Liver (tissue), 9 donors: ENCODE data around the gene CCDC192. TPM values are rescaled to one million over a fixed set of nuclear protein-coding genes. Genes with fewer than 3 reads are reported as not detected.

Experiments used
- DNase-seq: peaks from one replicate; pipeline ENCODE4 v3.0.0-alpha.2; 2017; ENCODE audit warnings: low spot score
- H3K27ac ChIP-seq, 2 donors: one replicate each; pipeline ENCODE4 v1.7.0; 2013; ENCODE audit warnings: inconsistent platforms in 2 of 2, low read length in 2 of 2, control low read depth in 1 of 2, low read depth in 1 of 2, mild to moderate bottlenecking in 1 of 2
- H3K27me3 ChIP-seq, 4 donors: one replicate each; pipeline versions ENCODE4 v1.6.1 to v1.7.0; 2013; ENCODE audit warnings: low read length in 3 of 4, inconsistent platforms in 1 of 4, mild to moderate bottlenecking in 1 of 4, moderate library complexity in 1 of 4; ENCODE audit not compliant: control insufficient read depth in 4 of 4, insufficient read depth in 4 of 4
- H3K36me3 ChIP-seq, 4 donors: one replicate each; pipeline versions ENCODE4 v1.6.1 to v1.7.0; 2013; ENCODE audit warnings: low read length in 3 of 4, mild to moderate bottlenecking in 3 of 4, low read depth in 1 of 4, moderate library complexity in 1 of 4; ENCODE audit not compliant: control insufficient read depth in 4 of 4, insufficient read depth in 3 of 4
- H3K4me1 ChIP-seq, 4 donors: one replicate each; pipeline versions ENCODE4 v1.6.1 to v1.7.0; 2013; ENCODE audit warnings: low read length in 3 of 4, mild to moderate bottlenecking in 3 of 4, moderate library complexity in 1 of 4; ENCODE audit not compliant: control insufficient read depth in 4 of 4, insufficient read depth in 4 of 4
- H3K4me3 ChIP-seq, 3 donors: one replicate each; pipeline versions ENCODE4 v1.6.1 to v1.7.0; 2013; ENCODE audit warnings: low read length in 3 of 3, control low read depth in 1 of 3, low read depth in 1 of 3, mild to moderate bottlenecking in 1 of 3
- H3K9ac ChIP-seq, 2 donors: one replicate each; pipeline ENCODE4 v1.7.0; 2013; ENCODE audit warnings: low read length in 2 of 2, mild to moderate bottlenecking in 2 of 2, moderate library complexity in 2 of 2, control low read depth in 1 of 2, low read depth in 1 of 2
- H3K9me3 ChIP-seq, 4 donors: one replicate each; pipeline versions ENCODE4 v1.6.1 to v1.7.0; 2013; ENCODE audit warnings: low read length in 3 of 4; ENCODE audit not compliant: control insufficient read depth in 4 of 4
- CTCF ChIP-seq: fragments of 150-350 bp; IDR thresholded peaks from 2 replicates; pipeline ENCODE4 v1.5.1; 2017; ENCODE audit warnings: improper control_type of control experiment, low read depth, low read length; ENCODE audit not compliant: missing input control
- EGR1 ChIP-seq, 2 donors: IDR thresholded peaks; 2 replicates each; pipeline ENCODE4 v1.6.1; 2016 to 2018; ENCODE audit warnings: antibody characterized with exemption in 2 of 2, low read depth in 2 of 2
- FOXA1 ChIP-seq: IDR thresholded peaks from 2 replicates; pipeline ENCODE4 v1.6.1; 2016; ENCODE audit warnings: antibody characterized with exemption
- FOXA2 ChIP-seq: IDR thresholded peaks from 2 replicates; pipeline ENCODE4 v1.6.1; 2016; ENCODE audit warnings: antibody characterized with exemption
- GABPA ChIP-seq, 2 donors: IDR thresholded peaks in 1 of 2; conservative IDR thresholded peaks in 1 of 2; 2 replicates each; pipeline ENCODE4 v1.6.1; 2016; ENCODE audit warnings: antibody characterized with exemption in 2 of 2, mild to moderate bottlenecking in 1 of 2, moderate library complexity in 1 of 2
- HNF4A ChIP-seq, 2 donors: conservative IDR thresholded peaks; 2 replicates each; pipeline ENCODE4 v1.6.1; 2016; ENCODE audit warnings: antibody characterized with exemption in 2 of 2, mild to moderate bottlenecking in 2 of 2
- HNF4G ChIP-seq: IDR thresholded peaks from 2 replicates; pipeline ENCODE4 v1.6.1; 2016; ENCODE audit warnings: antibody characterized with exemption
- JUND ChIP-seq, 2 donors: IDR thresholded peaks; 2 replicates each; pipeline ENCODE4 v1.6.1; 2016; ENCODE audit warnings: antibody characterized with exemption in 2 of 2
- MAX ChIP-seq: IDR thresholded peaks from 2 replicates; pipeline ENCODE4 v1.6.1; 2016; ENCODE audit warnings: antibody characterized with exemption
- NR2F2 ChIP-seq: IDR thresholded peaks from 2 replicates; pipeline ENCODE4 v1.6.1; 2016; ENCODE audit warnings: antibody characterized with exemption
- RAD21 ChIP-seq, 2 donors: IDR thresholded peaks; 2 replicates each; pipeline ENCODE4 v1.6.1; 2016; ENCODE audit warnings: antibody characterized with exemption in 2 of 2, mild to moderate bottlenecking in 2 of 2
- RXRA ChIP-seq, 2 donors: IDR thresholded peaks; 2 replicates each; pipeline ENCODE4 v1.6.1; 2017 to 2018; ENCODE audit warnings: antibody characterized with exemption in 2 of 2, mild to moderate bottlenecking in 1 of 2
- SP1 ChIP-seq: IDR thresholded peaks from 2 replicates; pipeline ENCODE4 v1.6.1; 2018; ENCODE audit warnings: antibody characterized with exemption, mild to moderate bottlenecking
- TAF1 ChIP-seq: conservative IDR thresholded peaks from 2 replicates; pipeline ENCODE4 v1.6.1; 2016; ENCODE audit warnings: antibody characterized with exemption, mild to moderate bottlenecking
- YY1 ChIP-seq: IDR thresholded peaks from 2 replicates; pipeline ENCODE4 v1.6.1; 2016; ENCODE audit warnings: antibody characterized with exemption, mild to moderate bottlenecking
- WGBS: extraction: QIAGEN DNeasy Blood & Tissue Kit; methylation state at CpG from one replicate; pipeline ENCODE4 v1.1.7; 2013; 5-methylcytosine and 5-hydroxymethylcytosine counted together
- polyA plus RNA-seq, 2 donors: library from polyadenylated mRNA; stranded (reverse) in 1 of 2; unstranded in 1 of 2; fragments of 200-250 nt in 1 of 2; fragments of >200 nt in 1 of 2; fragmentation: Nextera tagmentation in 1 of 2; extraction: Ambion mirVana in 1 of 2; gene quantifications; one replicate each; pipeline versions ENCODE4 v1.2.1 to v1.2.3, GENCODE V29; 2013 to 2015
- total RNA-seq, 2 donors: library from RNA; depleted of rRNA; stranded (reverse); fragments of >200 nt; gene quantifications; one replicate each; pipeline ENCODE4 v1.2.3, GENCODE V29; 2014
- TF ChIP-seq, protein P1 (sequence below): IDR thresholded peaks from 2 replicates; pipeline ENCODE4 v1.6.1; 2016; ENCODE audit warnings: antibody characterized with exemption
- TF ChIP-seq, protein P2 (sequence below): IDR thresholded peaks from 2 replicates; pipeline ENCODE4 v1.6.1; 2016; ENCODE audit warnings: antibody characterized with exemption, mild to moderate bottlenecking
- donor health status: healthy.
- donor health status: healthy.
- donor health status: healthy.
- donor health status: healthy.
- donor health status: healthy.

The CCDC192 gene
- total and polyA plus RNA-seq, 4 donors, result not detected

DNA sequence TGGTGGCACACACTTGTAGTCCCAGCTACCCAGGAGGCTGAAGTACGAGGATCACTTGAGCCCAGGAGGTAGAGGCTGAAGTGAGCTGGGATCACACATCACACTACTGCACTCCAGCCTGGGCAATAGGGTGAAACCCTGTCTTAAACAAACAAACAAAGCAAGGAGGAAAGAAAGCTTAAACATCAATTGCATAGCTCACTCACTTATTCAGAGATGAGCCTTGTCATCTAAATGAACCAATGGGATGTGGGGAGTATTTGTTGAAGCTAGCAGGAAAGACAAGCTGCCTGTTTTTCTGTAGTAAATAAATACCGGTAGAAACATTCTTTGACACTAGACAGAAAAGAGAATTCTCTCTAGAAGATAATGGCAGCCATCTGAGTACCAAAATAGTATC is 219.4 kb downstream of the CCDC192 start:
- no peaks in the 10 kb centered on the region for H3K9me3 ChIP-seq
- H3K27ac ChIP-seq, result no peak overlapping the region
- no peaks in the 10 kb centered on the region for H3K36me3 ChIP-seq
- no peak for DNase-seq
- TF ChIP-seq, protein P1, sequence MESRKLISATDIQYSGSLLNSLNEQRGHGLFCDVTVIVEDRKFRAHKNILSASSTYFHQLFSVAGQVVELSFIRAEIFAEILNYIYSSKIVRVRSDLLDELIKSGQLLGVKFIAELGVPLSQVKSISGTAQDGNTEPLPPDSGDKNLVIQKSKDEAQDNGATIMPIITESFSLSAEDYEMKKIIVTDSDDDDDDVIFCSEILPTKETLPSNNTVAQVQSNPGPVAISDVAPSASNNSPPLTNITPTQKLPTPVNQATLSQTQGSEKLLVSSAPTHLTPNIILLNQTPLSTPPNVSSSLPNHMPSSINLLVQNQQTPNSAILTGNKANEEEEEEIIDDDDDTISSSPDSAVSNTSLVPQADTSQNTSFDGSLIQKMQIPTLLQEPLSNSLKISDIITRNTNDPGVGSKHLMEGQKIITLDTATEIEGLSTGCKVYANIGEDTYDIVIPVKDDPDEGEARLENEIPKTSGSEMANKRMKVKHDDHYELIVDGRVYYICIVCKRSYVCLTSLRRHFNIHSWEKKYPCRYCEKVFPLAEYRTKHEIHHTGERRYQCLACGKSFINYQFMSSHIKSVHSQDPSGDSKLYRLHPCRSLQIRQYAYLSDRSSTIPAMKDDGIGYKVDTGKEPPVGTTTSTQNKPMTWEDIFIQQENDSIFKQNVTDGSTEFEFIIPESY, result no peak
- TF ChIP-seq GABPA (IDR thresholded peaks at IDR 0.05 in 1 of 2, conservative IDR thresholded peaks at IDR 0.05 in 1 of 2), result no peak
- no peak for TF ChIP-seq YY1
- no peak for TF ChIP-seq FOXA1
- TF ChIP-seq HNF4G, result no peak
- no peak for TF ChIP-seq CTCF
- no peak for TF ChIP-seq FOXA2
- TF ChIP-seq, protein P2, sequence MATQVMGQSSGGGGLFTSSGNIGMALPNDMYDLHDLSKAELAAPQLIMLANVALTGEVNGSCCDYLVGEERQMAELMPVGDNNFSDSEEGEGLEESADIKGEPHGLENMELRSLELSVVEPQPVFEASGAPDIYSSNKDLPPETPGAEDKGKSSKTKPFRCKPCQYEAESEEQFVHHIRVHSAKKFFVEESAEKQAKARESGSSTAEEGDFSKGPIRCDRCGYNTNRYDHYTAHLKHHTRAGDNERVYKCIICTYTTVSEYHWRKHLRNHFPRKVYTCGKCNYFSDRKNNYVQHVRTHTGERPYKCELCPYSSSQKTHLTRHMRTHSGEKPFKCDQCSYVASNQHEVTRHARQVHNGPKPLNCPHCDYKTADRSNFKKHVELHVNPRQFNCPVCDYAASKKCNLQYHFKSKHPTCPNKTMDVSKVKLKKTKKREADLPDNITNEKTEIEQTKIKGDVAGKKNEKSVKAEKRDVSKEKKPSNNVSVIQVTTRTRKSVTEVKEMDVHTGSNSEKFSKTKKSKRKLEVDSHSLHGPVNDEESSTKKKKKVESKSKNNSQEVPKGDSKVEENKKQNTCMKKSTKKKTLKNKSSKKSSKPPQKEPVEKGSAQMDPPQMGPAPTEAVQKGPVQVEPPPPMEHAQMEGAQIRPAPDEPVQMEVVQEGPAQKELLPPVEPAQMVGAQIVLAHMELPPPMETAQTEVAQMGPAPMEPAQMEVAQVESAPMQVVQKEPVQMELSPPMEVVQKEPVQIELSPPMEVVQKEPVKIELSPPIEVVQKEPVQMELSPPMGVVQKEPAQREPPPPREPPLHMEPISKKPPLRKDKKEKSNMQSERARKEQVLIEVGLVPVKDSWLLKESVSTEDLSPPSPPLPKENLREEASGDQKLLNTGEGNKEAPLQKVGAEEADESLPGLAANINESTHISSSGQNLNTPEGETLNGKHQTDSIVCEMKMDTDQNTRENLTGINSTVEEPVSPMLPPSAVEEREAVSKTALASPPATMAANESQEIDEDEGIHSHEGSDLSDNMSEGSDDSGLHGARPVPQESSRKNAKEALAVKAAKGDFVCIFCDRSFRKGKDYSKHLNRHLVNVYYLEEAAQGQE, result no peak
- TF ChIP-seq RAD21 (IDR thresholded peaks at IDR 0.05), result no peak
- no peak for TF ChIP-seq HNF4A (conservative IDR thresholded peaks at IDR 0.05)
- no peak for TF ChIP-seq NR2F2
- TF ChIP-seq RXRA (IDR thresholded peaks at IDR 0.05), result no peak
- no peaks in the 10 kb centered on the region for H3K4me1 ChIP-seq
- WGBS, result 90% methylated on average over 2 of the region's 2 CpGs
- no peaks in the 10 kb centered on the region for H3K27me3 ChIP-seq
- no peak overlapping the region for H3K9ac ChIP-seq
- H3K4me3 ChIP-seq, result no peak overlapping the region

DNA sequence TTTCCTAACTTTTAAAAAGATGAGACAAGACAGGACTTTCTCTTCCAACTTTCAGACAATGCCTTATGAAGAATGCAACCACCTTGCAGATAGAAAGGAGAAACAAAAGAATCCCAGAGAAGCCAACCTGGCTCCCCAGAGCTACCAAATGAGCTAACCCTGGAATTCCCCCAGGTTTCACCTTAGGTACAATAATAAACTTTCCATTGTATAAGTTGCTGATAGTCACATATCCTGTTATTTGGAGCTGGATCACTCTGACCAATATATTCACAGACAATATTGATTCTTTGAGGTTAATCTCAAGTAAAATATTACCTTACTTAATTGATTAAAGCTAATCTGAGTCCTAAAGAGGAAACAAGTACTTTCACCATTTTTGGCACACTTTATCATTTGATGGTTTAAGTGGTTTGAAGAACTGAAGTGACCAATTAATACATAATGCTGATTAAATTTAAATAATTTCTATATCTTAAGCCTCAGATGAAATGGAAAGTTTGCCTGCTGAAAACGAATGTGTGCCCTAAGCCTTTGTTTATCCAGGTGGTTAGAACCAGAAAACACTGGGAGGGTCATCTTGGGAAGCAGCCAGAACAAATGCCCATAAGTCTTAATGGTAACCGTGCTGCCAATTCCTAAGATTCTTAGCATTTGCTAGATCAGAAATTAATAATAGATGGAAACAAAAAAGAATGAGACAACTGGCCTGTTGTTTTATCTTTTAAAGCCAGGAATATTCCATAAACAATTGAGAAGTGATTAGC is 220.8 kb downstream of the CCDC192 start:
- 55% methylated on average over 2 of the region's 2 CpGs for WGBS
- Histone ChIP-seq H3K9me3 (no peaks in the 10 kb centered on the region), H3K4me1 (no peaks in the 10 kb centered on the region), H3K4me3 (no peak overlapping the region), H3K27me3 (no peaks in the 10 kb centered on the region), H3K27ac (no peak overlapping the region), H3K36me3 (no peaks in the 10 kb centered on the region), H3K9ac (no peak overlapping the region)
- DNase-seq, result no peak
- TF ChIP-seq, protein P2, result no peak
- no peak for TF ChIP-seq JUND (IDR thresholded peaks at IDR 0.05)
- TF ChIP-seq HNF4G, result no peak
- no peak for TF ChIP-seq GABPA (IDR thresholded peaks at IDR 0.05 in 1 of 2, conservative IDR thresholded peaks at IDR 0.05 in 1 of 2)
- TF ChIP-seq YY1, result no peak
- TF ChIP-seq EGR1 (IDR thresholded peaks at IDR 0.05; ENCODE audit: low read depth in 2 of 2), result no peak
- no peak for TF ChIP-seq RAD21 (IDR thresholded peaks at IDR 0.05)
- no peak for TF ChIP-seq MAX
- no peak for TF ChIP-seq SP1
- TF ChIP-seq FOXA2, result no peak
- no peak for TF ChIP-seq FOXA1
- no peak for TF ChIP-seq CTCF
- TF ChIP-seq NR2F2, result no peak
- TF ChIP-seq RXRA (IDR thresholded peaks at IDR 0.05), result no peak
- no peak for TF ChIP-seq HNF4A (conservative IDR thresholded peaks at IDR 0.05)
- TF ChIP-seq TAF1, result no peak
